AG08395 (cell line): ENCODE data around the gene NEMP2.

Source experiments
- DNase-seq: peaks from one replicate; pipeline ENCODE4 v3.0.0; 2012; ENCODE audit warnings: mixed read lengths, low spot score

The NEMP2 gene

GRCh38 chr2:190456833-190457232 is 77.7 kb downstream of the NEMP2 start:
- DNase-seq: no peak

- DNase-seq: no peak
Measured at GRCh38 chr2:190455358-190456095, 79.0 kb downstream of the NEMP2 start.

GRCh38 chr2:190454795-190455194 is 79.7 kb downstream of the NEMP2 start:
- DNase-seq: no peak
